Chondrocyte (in vitro differentiated cells): Measurements from ENCODE around the gene PPP1R37. TPM values are rescaled to one million over a fixed set of nuclear protein-coding genes. Genes with fewer than 3 reads are reported as not detected.

Experiments used
- DNase-seq: peaks from one replicate; pipeline ENCODE4 v3.0.0; 2021; ENCODE audit warnings: mixed read lengths, low spot score
- H3K27ac Mint-ChIP-seq: one replicate; pipeline ENCODE4 v1.8.0; 2021; ENCODE audit warnings: mild to moderate bottlenecking, moderate library complexity, mixed read lengths; ENCODE audit not compliant: unreplicated experiment
- H3K27me3 Mint-ChIP-seq: 2 replicates; pipeline ENCODE4 v1.8.0; 2021; ENCODE audit warnings: low read depth, mixed read lengths
- H3K36me3 Mint-ChIP-seq: 2 replicates; pipeline ENCODE4 v1.8.0; 2021; ENCODE audit warnings: low read depth, mixed read lengths
- H3K4me1 Mint-ChIP-seq: 2 replicates; pipeline ENCODE4 v1.8.0; 2021; ENCODE audit warnings: low read depth, mild to moderate bottlenecking, mixed read lengths
- H3K4me3 Mint-ChIP-seq: one replicate; pipeline ENCODE4 v1.8.0; 2021; ENCODE audit warnings: mild to moderate bottlenecking, moderate library complexity, mixed read lengths; ENCODE audit not compliant: unreplicated experiment
- H3K9me3 Mint-ChIP-seq: 2 replicates; pipeline ENCODE4 v1.8.0; 2021; ENCODE audit warnings: low read depth, mixed read lengths
- total RNA-seq: library from RNA; stranded (reverse); gene quantifications from 3 replicates; pipeline ENCODE4 v1.2.1, GENCODE V29; 2021
- TF ChIP-seq, protein P1 (sequence below): fragments of 200-600 bp; sonication (generic); IDR thresholded peaks from 2 replicates; pipeline ENCODE4 v1.5.0; 2021; ENCODE audit warnings: antibody characterized with exemption, mild to moderate bottlenecking, moderate library complexity

The PPP1R37 gene
- total RNA-seq, 1 donor from 2014 or later, result 30.2 TPM

DNA sequence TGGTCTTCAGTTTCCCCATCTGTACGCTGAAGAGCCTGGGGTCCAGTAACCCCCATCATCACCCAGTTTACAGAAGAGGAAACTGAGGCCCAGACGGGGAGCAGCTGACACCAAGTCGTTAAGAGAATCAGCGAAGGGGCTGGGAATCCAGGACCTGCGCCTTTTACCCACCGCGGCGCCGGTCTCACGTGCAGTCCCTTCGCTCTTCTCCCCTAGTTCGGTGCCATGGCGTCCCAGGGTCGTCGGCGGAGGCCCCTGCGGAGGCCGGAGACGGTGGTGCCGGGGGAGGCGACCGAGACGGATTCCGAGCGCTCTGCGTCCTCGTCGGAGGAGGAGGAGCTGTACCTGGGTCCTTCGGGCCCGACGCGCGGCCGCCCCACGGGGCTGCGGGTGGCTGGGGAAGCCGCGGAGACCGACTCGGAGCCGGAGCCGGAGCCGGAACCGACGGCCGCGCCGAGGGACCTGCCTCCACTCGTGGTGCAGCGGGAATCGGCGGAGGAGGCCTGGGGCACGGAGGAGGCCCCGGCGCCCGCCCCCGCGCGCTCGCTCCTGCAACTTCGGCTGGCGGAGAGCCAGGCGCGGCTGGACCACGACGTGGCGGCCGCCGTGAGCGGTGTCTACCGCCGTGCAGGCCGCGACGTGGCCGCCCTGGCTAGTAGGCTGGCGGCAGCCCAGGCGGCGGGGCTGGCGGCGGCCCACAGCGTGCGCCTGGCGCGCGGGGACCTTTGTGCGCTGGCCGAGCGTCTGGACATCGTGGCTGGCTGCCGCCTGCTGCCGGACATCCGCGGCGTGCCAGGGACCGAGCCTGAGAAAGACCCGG, 86.3 kb downstream of the PPP1R37 start:
- Mint-ChIP-seq H3K4me1 (peaks cover 33% of the 10 kb centered on the region), H3K4me3 (peak overlapping the region; percentile 92), H3K9me3 (no peaks in the 10 kb centered on the region), H3K27ac (peak overlapping the region; percentile 99), H3K27me3 (no peaks in the 10 kb centered on the region), H3K36me3 (peaks cover 4% of the 10 kb centered on the region)
- TF ChIP-seq, protein P1, sequence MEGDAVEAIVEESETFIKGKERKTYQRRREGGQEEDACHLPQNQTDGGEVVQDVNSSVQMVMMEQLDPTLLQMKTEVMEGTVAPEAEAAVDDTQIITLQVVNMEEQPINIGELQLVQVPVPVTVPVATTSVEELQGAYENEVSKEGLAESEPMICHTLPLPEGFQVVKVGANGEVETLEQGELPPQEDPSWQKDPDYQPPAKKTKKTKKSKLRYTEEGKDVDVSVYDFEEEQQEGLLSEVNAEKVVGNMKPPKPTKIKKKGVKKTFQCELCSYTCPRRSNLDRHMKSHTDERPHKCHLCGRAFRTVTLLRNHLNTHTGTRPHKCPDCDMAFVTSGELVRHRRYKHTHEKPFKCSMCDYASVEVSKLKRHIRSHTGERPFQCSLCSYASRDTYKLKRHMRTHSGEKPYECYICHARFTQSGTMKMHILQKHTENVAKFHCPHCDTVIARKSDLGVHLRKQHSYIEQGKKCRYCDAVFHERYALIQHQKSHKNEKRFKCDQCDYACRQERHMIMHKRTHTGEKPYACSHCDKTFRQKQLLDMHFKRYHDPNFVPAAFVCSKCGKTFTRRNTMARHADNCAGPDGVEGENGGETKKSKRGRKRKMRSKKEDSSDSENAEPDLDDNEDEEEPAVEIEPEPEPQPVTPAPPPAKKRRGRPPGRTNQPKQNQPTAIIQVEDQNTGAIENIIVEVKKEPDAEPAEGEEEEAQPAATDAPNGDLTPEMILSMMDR, result no peak
- no peak for DNase-seq

DNA sequence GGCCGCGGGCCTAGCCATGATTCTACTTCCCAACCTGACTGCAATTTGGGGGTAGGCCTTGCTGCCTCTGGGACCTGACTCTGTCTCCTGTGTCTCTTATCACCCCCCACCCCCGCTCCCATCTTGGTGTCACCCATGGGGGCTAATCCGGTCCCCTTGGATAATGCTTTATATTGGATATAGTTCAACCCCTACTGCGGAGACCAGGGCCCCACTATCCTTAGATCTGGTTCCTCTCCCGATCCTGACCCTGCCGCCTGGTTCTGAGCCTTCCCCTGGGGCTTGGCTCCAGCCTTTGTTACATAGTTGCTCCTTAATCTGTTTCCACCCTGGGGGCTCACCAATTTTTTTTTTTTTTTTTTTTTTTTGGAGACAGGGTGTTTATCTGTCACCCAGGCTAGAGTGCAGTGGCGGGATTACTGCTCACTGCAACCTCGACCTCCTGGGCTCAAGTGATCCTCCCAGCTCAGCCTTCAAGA, 87.0 kb downstream of the PPP1R37 start:
- Mint-ChIP-seq H3K27ac (peak overlapping the region; percentile 86), H3K4me3 (peak overlapping the region; percentile 71), H3K4me1 (peaks cover 33% of the 10 kb centered on the region), H3K9me3 (no peaks in the 10 kb centered on the region), H3K27me3 (no peaks in the 10 kb centered on the region), H3K36me3 (peaks cover 5% of the 10 kb centered on the region)
- TF ChIP-seq, protein P1, result no peak
- no peak for DNase-seq

DNA sequence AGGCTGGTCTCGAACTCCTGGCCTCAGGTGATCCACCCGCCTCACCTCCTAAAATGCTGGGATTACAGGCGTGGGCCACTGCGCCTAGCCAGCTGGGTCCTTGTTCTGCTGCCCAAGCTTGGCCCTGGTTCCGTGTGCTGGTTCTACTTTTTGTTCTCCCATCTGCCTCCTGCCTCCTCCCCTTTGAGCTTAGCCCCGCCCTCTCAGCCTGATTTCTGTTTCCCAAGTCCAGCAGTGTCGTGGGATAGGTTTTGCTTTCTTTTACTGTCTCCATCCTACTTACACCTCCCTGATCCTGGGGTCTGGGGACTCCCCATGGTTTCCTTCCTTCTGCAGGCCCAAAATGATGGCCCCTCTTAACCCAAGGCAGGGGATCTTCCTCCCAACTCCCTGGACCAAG, 88.0 kb downstream of the PPP1R37 start:
- H3K4me1 Mint-ChIP-seq, result peaks cover 33% of the 10 kb centered on the region
- peak overlapping the region; percentile 66 for H3K27ac Mint-ChIP-seq
- peaks cover 6% of the 10 kb centered on the region for H3K36me3 Mint-ChIP-seq
- no peaks in the 10 kb centered on the region for H3K27me3 Mint-ChIP-seq
- no peak for DNase-seq
- TF ChIP-seq, protein P1, result no peak
- peak overlapping the region; percentile 55 for H3K4me3 Mint-ChIP-seq
- H3K9me3 Mint-ChIP-seq, result no peaks in the 10 kb centered on the region

DNA sequence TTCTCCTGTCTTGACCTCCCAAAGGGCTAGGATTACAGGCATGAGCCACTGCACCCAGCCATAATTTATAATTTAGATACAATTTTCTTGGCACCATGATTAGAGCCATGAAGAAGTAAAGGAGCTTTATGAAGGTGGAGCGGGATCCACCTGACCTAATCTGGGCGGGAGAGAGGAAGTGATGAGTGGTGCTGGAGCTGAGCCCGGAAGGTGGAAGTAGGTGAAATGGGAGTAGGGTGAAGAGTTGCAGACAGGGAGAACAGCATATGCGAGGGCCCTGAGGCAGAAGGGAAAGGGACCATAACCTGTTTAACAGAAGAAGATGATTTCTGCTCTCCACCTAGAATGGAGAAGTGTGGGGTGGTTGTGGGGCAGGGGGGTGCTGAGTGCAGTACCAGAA, 89.8 kb downstream of the PPP1R37 start:
- H3K27me3 Mint-ChIP-seq, result no peaks in the 10 kb centered on the region
- peaks cover 35% of the 10 kb centered on the region for H3K4me1 Mint-ChIP-seq
- no peaks in the 10 kb centered on the region for H3K9me3 Mint-ChIP-seq
- peaks cover 6% of the 10 kb centered on the region for H3K36me3 Mint-ChIP-seq
- TF ChIP-seq, protein P1, result no peak
- H3K27ac Mint-ChIP-seq, result no peak overlapping the region
- H3K4me3 Mint-ChIP-seq, result no peak overlapping the region
- DNase-seq, result no peak

DNA sequence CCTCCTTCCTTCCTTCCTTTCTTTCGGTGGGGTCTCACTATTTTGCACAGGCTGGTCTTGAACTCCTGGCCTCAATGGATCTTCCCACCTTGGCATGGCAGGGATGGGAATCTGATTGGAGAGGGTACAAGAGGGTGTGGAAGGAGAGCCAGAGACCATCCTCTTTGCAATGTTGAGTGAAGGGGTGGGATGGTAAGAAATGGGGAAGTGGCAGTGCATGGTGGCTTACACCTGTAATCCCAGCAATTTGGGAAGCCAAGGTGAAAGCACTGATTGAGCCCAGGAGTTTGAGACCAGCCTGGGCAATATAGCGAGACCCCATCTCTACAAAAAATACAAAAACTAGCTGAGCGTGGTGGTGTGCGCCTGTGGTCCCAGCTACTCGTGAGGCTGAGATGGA, 91.1 kb downstream of the PPP1R37 start:
- Mint-ChIP-seq H3K9me3 (no peaks in the 10 kb centered on the region), H3K4me1 (peaks cover 33% of the 10 kb centered on the region), H3K4me3 (no peak overlapping the region), H3K27me3 (no peaks in the 10 kb centered on the region), H3K36me3 (peaks cover 6% of the 10 kb centered on the region), H3K27ac (no peak overlapping the region)
- TF ChIP-seq, protein P1, result no peak
- no peak for DNase-seq
